CD14-positive monocyte (primary cell): ENCODE measurements around the gene TRIAP1. TPM values are rescaled to one million over a fixed set of nuclear protein-coding genes. Genes with fewer than 3 reads are reported as not detected.

ENCODE experiments used
- DNase-seq, 3 donors: peaks; one replicate each; pipeline ENCODE4 v3.0.0-alpha.2; 2011 to 2022
- H2AFZ ChIP-seq: 2 replicates; pipeline ENCODE4 v1.6.0; 2012; ENCODE audit warnings: mild to moderate bottlenecking, low read depth, low read length, inconsistent platforms; ENCODE audit not compliant: insufficient read depth, poor library complexity, severe bottlenecking
- H3K27ac ChIP-seq, 2 donors: 1 replicate in 1 of 2; 2 replicates in 1 of 2; pipeline ENCODE4 v1.5.1; 2012 to 2013; ENCODE audit warnings: low read length in 2 of 2, control low read depth in 1 of 2, inconsistent platforms in 1 of 2, low read depth in 1 of 2, mild to moderate bottlenecking in 1 of 2
- H3K27me3 ChIP-seq, 2 donors: one replicate each; pipeline versions ENCODE4 v1.6.0 to v1.6.1; 2011 to 2013; ENCODE audit warnings: low read length in 2 of 2; ENCODE audit not compliant: control insufficient read depth in 2 of 2, insufficient read depth in 2 of 2
- H3K36me3 ChIP-seq, 2 donors: replicated peaks in 1 of 2; 1 replicate in 1 of 2; 2 replicates in 1 of 2; pipeline versions ENCODE4 v1.5.1 to v1.6.1; 2012 to 2013; ENCODE audit warnings: low read length in 2 of 2, control low read depth in 1 of 2, inconsistent platforms in 1 of 2, mild to moderate bottlenecking in 1 of 2; ENCODE audit not compliant: insufficient read depth in 2 of 2, control insufficient read depth in 1 of 2
- H3K4me1 ChIP-seq, 2 donors: 1 replicate in 1 of 2; 2 replicates in 1 of 2; pipeline versions ENCODE4 v1.5.1 to v1.6.1; 2012 to 2013; ENCODE audit warnings: low read length in 2 of 2, control low read depth in 1 of 2, inconsistent platforms in 1 of 2, mild to moderate bottlenecking in 1 of 2, moderate library complexity in 1 of 2; ENCODE audit not compliant: insufficient read depth in 2 of 2, control insufficient read depth in 1 of 2
- H3K4me2 ChIP-seq: replicated peaks from 2 replicates; pipeline ENCODE3; 2012; ENCODE audit warnings: low read length, moderate library complexity, mild to moderate bottlenecking; ENCODE audit not compliant: poor library complexity, severe bottlenecking; ENCODE audit errors: extremely low read depth
- H3K4me3 ChIP-seq, 3 experiments: fragments of 200-600 bp in 1 of 3; sonication (generic) in 1 of 3; replicated peaks in 1 of 3; 1 replicate in 2 of 3; 2 replicates in 1 of 3; pipeline ENCODE4 v1.5.1; 2011 to 2013; ENCODE audit warnings: low read length in 3 of 3, mild to moderate bottlenecking in 3 of 3, control low read depth in 2 of 3, low read depth in 2 of 3, inconsistent platforms in 1 of 3, moderate library complexity in 1 of 3
- H3K79me2 ChIP-seq: 2 replicates; pipeline ENCODE4 v1.6.0; 2012; ENCODE audit warnings: mild to moderate bottlenecking, control low read depth, inconsistent platforms, low read length, moderate library complexity; ENCODE audit not compliant: insufficient read depth
- H3K9ac ChIP-seq: 2 replicates; pipeline ENCODE4 v1.6.0; 2017; ENCODE audit warnings: low read length, mild to moderate bottlenecking; ENCODE audit not compliant: insufficient read depth, poor library complexity, severe bottlenecking
- H3K9me3 ChIP-seq, 2 donors: replicated peaks in 1 of 2; 1 replicate in 1 of 2; 2 replicates in 1 of 2; pipeline versions ENCODE4 v1.5.1 to v1.6.1; 2012 to 2013; ENCODE audit warnings: low read length in 2 of 2, control low read depth in 1 of 2; ENCODE audit not compliant: control insufficient read depth in 1 of 2, insufficient read depth in 1 of 2
- H4K20me1 ChIP-seq: 2 replicates; pipeline ENCODE4 v1.6.0; 2012; ENCODE audit warnings: mild to moderate bottlenecking, low read length, control low read depth, moderate library complexity; ENCODE audit not compliant: insufficient read depth
- H3K27ac Mint-ChIP-seq, 7 donors: one replicate each; pipeline ENCODE4 v1.8.0; 2020; ENCODE audit warnings: mild to moderate bottlenecking in 7 of 7, mixed read lengths in 7 of 7, moderate library complexity in 6 of 7, inconsistent platforms in 2 of 7
- H3K27me3 Mint-ChIP-seq, 3 donors: one replicate each; pipeline ENCODE4 v1.8.0; 2021 to 2022; ENCODE audit warnings: low read depth in 3 of 3, mild to moderate bottlenecking in 3 of 3, mixed read lengths in 3 of 3, moderate library complexity in 3 of 3, inconsistent platforms in 1 of 3
- H3K36me3 Mint-ChIP-seq, 2 donors: one replicate each; pipeline ENCODE4 v1.8.0; 2020; ENCODE audit warnings: mixed read lengths in 2 of 2, inconsistent platforms in 1 of 2, mild to moderate bottlenecking in 1 of 2
- H3K4me1 Mint-ChIP-seq: one replicate; pipeline ENCODE4 v1.8.0; 2020; ENCODE audit warnings: mild to moderate bottlenecking, mixed read lengths
- H3K4me3 Mint-ChIP-seq, 2 donors: one replicate each; pipeline ENCODE4 v1.8.0; 2020; ENCODE audit warnings: mild to moderate bottlenecking in 2 of 2, mixed read lengths in 2 of 2, moderate library complexity in 1 of 2
- H3K9me3 Mint-ChIP-seq, 7 donors: one replicate each; pipeline ENCODE4 v1.8.0; 2020 to 2022; ENCODE audit warnings: mixed read lengths in 7 of 7, mild to moderate bottlenecking in 6 of 7, moderate library complexity in 6 of 7, inconsistent platforms in 2 of 7
- WGBS: methylation state at CpG from one replicate; pipeline ENCODE4 v1.1.5; 2013; ENCODE audit warnings: missing lambda C conversion rate; ENCODE audit not compliant: insufficient coverage; 5-methylcytosine and 5-hydroxymethylcytosine counted together
- intact Hi-C, 2 donors: fragments of 100-400 bp; cut with micrococcal nuclease; formaldehyde crosslinking; loops; one replicate each; pipeline versions ENCODE4 v1.15.0 to v1.15.1; 2023
- polyA plus RNA-seq, 3 donors: library from polyadenylated mRNA; depleted of rRNA in 1 of 3; unstranded in 2 of 3; stranded (reverse) in 1 of 3; fragments of 300-500 nt in 2 of 3; fragments of >200 nt in 1 of 3; fragmentation: Illumina TruSeq in 2 of 3; gene quantifications; 1 replicate in 2 of 3; 2 replicates in 1 of 3; pipeline ENCODE4 v1.2.3, GENCODE V29; 2012 to 2021
- TF ChIP-seq, protein P1 (sequence below): fragments of 200-600 bp; IDR thresholded peaks from one replicate; pipeline ENCODE4 v1.8.0; 2022; ENCODE audit warnings: antibody characterized with exemption, mild to moderate bottlenecking

The TRIAP1 gene
- polyA plus RNA-seq, 3 donors: 11.3 to 61.9 (median 57.0) TPM

DNA sequence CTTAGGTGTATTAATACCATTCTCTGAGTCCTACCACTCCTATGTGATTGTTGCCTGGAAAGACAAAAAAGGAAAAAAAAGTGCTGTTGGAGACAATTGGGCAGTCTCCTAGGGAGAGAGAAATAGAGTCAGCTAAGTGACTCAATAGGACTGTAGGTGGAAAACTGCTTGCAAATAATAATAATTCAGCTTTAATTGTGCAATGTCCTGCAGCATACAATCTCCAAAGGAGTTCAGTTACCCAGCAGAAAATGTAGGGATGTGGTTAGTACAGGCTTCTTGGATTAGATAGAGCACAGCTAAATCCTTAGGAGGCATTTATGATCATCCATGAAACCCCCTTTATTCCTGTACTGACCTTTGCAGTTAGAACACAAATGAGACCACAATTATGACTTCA, 26.3 kb upstream of the TRIAP1 start:
- peaks cover 29% of the 10 kb centered on the region for H3K79me2 ChIP-seq
- no peaks in the 10 kb centered on the region for H3K27me3 ChIP-seq
- intact Hi-C loops: no loop called here
- H3K4me3 ChIP-seq: no peak overlapping the region
- no peak overlapping the region for H3K9ac ChIP-seq
- Mint-ChIP-seq H3K4me3 (no peak overlapping the region), H3K4me1 (peaks cover 21% of the 10 kb centered on the region), H3K9me3 (peaks cover 0 to 2% (median 0%) of the 10 kb centered on the region in 7 donors), H3K27me3 (peaks cover 0 to 1% (median 0%) of the 10 kb centered on the region in 3 donors), H3K36me3 (peaks cover under 1 to 2% of the 10 kb centered on the region in 2 donors), H3K27ac (no peak overlapping the region)
- peaks cover under 1 to 2% of the 10 kb centered on the region in 2 donors for H3K36me3 ChIP-seq
- no peaks in the 10 kb centered on the region for H3K9me3 ChIP-seq
- TF ChIP-seq, protein P1, sequence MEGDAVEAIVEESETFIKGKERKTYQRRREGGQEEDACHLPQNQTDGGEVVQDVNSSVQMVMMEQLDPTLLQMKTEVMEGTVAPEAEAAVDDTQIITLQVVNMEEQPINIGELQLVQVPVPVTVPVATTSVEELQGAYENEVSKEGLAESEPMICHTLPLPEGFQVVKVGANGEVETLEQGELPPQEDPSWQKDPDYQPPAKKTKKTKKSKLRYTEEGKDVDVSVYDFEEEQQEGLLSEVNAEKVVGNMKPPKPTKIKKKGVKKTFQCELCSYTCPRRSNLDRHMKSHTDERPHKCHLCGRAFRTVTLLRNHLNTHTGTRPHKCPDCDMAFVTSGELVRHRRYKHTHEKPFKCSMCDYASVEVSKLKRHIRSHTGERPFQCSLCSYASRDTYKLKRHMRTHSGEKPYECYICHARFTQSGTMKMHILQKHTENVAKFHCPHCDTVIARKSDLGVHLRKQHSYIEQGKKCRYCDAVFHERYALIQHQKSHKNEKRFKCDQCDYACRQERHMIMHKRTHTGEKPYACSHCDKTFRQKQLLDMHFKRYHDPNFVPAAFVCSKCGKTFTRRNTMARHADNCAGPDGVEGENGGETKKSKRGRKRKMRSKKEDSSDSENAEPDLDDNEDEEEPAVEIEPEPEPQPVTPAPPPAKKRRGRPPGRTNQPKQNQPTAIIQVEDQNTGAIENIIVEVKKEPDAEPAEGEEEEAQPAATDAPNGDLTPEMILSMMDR: no peak
- H2AFZ ChIP-seq: no peak overlapping the region
- peaks cover 16 to 25% of the 10 kb centered on the region in 2 donors for H3K4me1 ChIP-seq
- peaks cover 15% of the 10 kb centered on the region for H4K20me1 ChIP-seq
- no peak overlapping the region for H3K4me2 ChIP-seq
- no peak for DNase-seq
- no peak overlapping the region for H3K27ac ChIP-seq

DNA sequence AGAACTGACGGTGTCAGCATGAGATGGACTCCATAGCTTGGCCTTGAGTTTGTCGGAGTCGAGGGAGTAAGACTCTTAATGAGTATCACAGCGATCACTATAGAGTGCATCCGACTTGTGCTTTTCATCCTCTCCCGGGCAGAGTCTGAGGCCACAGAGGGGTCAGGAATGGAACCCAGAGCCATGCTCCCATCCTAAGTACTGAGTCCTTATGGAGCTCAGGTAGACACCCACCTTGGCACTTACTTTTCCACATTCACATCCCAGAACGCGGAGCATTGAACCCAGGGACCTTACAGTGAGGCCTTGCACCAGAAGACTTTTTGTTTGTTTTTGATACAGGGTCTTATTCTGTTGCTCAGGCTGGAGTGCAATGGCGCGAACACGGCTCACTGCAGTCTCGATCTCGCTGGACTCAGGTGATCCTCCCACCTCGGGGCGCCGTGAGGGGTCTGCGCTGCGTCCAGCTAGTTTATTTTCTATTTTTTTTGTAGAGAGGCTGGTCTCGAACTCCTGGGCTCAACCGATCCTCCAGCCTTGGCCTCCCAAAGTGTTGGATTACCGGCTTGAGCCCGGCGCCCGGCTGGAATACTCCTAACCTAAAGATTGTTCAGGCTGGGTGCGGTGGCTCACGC, 24.1 kb upstream of the TRIAP1 start:
- H3K4me3 ChIP-seq: peak overlapping the region; percentile 41 to 81 (median 79)
- H3K9ac ChIP-seq: peak overlapping the region; percentile 86
- Mint-ChIP-seq H3K4me1 (peaks cover 35% of the 10 kb centered on the region), H3K4me3 (peak overlapping the region; percentile 95 to 98), H3K27me3 (no peaks in the 10 kb centered on the region), H3K36me3 (peaks cover 10 to 22% of the 10 kb centered on the region in 2 donors), H3K27ac (peak overlapping the region in 3 of 7 donors; percentile 33 to 86 (median 65)), H3K9me3 (peaks cover 0 to 2% (median 0%) of the 10 kb centered on the region in 7 donors)
- H3K36me3 ChIP-seq: peaks cover 15 to 24% of the 10 kb centered on the region in 2 donors
- peak overlapping the region in 1 of 2 donors; percentile 86 for H3K27ac ChIP-seq
- 75% methylated on average over 23 of the region's 26 CpGs for WGBS
- H3K9me3 ChIP-seq: no peaks in the 10 kb centered on the region
- H4K20me1 ChIP-seq: peaks cover 38% of the 10 kb centered on the region
- H3K4me2 ChIP-seq: peak overlapping the region; percentile 97
- no peaks in the 10 kb centered on the region for H3K27me3 ChIP-seq
- H2AFZ ChIP-seq: peak overlapping the region; percentile 99
- intact Hi-C loops: no loop called here
- peaks cover 51% of the 10 kb centered on the region for H3K79me2 ChIP-seq
- no peak for DNase-seq
- TF ChIP-seq, protein P1: no peak
- peaks cover 16 to 32% of the 10 kb centered on the region in 2 donors for H3K4me1 ChIP-seq
